Suppressor macrophage treated with lipopolysaccharide for 1 hour (primary cell): ENCODE results near the gene ZSWIM8.
"Not testable (repeated sequence)": the region's sequence is repeated elsewhere in the genome, so short reads cannot be mapped to it uniquely, and the experiment has no call there.

ENCODE experiments used
- DNase-seq, 3 donors: peaks; one replicate each; pipeline ENCODE4 v3.0.0-alpha.2; 2020 to 2022

The ZSWIM8 gene

GRCh38 chr10:73774637-73775036 is 10.8 kb upstream of the ZSWIM8 start:
- DNase-seq: peak; percentile 25 to 36 (median 35)

GRCh38 chr10:73779018-73779417 is 6.4 kb upstream of the ZSWIM8 start:
- no peak for DNase-seq

- DNase-seq: no peak
These were observed 5.7 kb upstream of the ZSWIM8 start for GRCh38 chr10:73779539-73780197.

- DNase-seq: no peak
These were observed 5.1 kb upstream of the ZSWIM8 start for GRCh38 chr10:73780301-73780700.

- peak in 1 of 3 donors; percentile 4 for DNase-seq
These were observed 4.4 kb upstream of the ZSWIM8 start for GRCh38 chr10:73780966-73781365.

GRCh38 chr10:73781548-73781878 is 3.9 kb upstream of the ZSWIM8 start:
- DNase-seq: no peak

- peak; percentile 89 to 93 (median 90) for DNase-seq
These were observed 3.3 kb upstream of the ZSWIM8 start, which contains the start of gene CHCHD1 for GRCh38 chr10:73781879-73782748. Gene CHCHD1, plus strand, starts transcription at chr10:73782048. Its CDS starts 28 bp downstream, at chr10:73782076.

GRCh38 chr10:73782749-73783085 is 2.7 kb upstream of the ZSWIM8 start:
- DNase-seq: no peak

GRCh38 chr10:73785721-73786511 is 510 bp downstream of the ZSWIM8 start:
- DNase-seq: peak; percentile 27 to 55 (median 32)

- no peak for DNase-seq
These were observed 1.1 kb downstream of the ZSWIM8 start for GRCh38 chr10:73786512-73786885.

GRCh38 chr10:73787031-73787800 is 1.8 kb downstream of the ZSWIM8 start:
- DNase-seq: not testable (repeated sequence)

GRCh38 chr10:73788864-73789658 is 3.7 kb downstream of the ZSWIM8 start:
- DNase-seq: no peak

GRCh38 chr10:73789659-73790055 is 4.3 kb downstream of the ZSWIM8 start:
- DNase-seq: no peak

- no peak for DNase-seq
These were observed 5.7 kb downstream of the ZSWIM8 start for GRCh38 chr10:73790886-73791625.

- no peak for DNase-seq
These were observed 6.5 kb downstream of the ZSWIM8 start for GRCh38 chr10:73791871-73792400.

GRCh38 chr10:73793456-73793855 is 8.1 kb downstream of the ZSWIM8 start:
- no peak for DNase-seq

GRCh38 chr10:73795491-73795890 is 10.1 kb downstream of the ZSWIM8 start:
- not testable (repeated sequence) for DNase-seq

GRCh38 chr10:73796035-73796434 is 10.6 kb downstream of the ZSWIM8 start:
- DNase-seq: not testable (repeated sequence)

- no peak for DNase-seq
These were observed 11.4 kb downstream of the ZSWIM8 start for GRCh38 chr10:73796766-73797165.

- no peak for DNase-seq
These were observed 12.1 kb downstream of the ZSWIM8 start for GRCh38 chr10:73797324-73798025.
